Lung (tissue), 12 donors: ENCODE data around the gene TIMP3. TPM values are rescaled to one million over a fixed set of nuclear protein-coding genes. Genes with fewer than 3 reads are reported as not detected.

Source experiments
- ATAC-seq: fragments of 200-7000 bp; cut with Tn5 transposase; one replicate; pipeline ENCODE4 v1.9.1; 2020; ENCODE audit warnings: moderate number of reproducible peaks; ENCODE audit not compliant: insufficient read depth, low FRiP score
- DNase-seq, 3 donors: peaks; one replicate each; pipeline ENCODE4 v3.0.0-alpha.2; 2013 to 2017
- H3K27ac ChIP-seq, 2 donors: one replicate each; pipeline ENCODE4 v1.5.1; 2013; ENCODE audit warnings: mild to moderate bottlenecking in 2 of 2, moderate library complexity in 2 of 2, control low read depth in 1 of 2, inconsistent platforms in 1 of 2, low read depth in 1 of 2, low read length in 1 of 2
- H3K27me3 ChIP-seq, 3 donors: one replicate each; pipeline ENCODE4 v1.5.1; 2013; ENCODE audit warnings: low read length in 2 of 3; ENCODE audit not compliant: control insufficient read depth in 3 of 3, insufficient read depth in 3 of 3
- H3K36me3 ChIP-seq, 4 donors: one replicate each; pipeline ENCODE4 v1.5.1; 2013; ENCODE audit warnings: low read length in 4 of 4, mild to moderate bottlenecking in 1 of 4, moderate library complexity in 1 of 4; ENCODE audit not compliant: control insufficient read depth in 4 of 4, insufficient read depth in 4 of 4
- H3K4me1 ChIP-seq, 5 donors: one replicate each; pipeline ENCODE4 v1.5.1; 2013; ENCODE audit warnings: low read length in 5 of 5, mild to moderate bottlenecking in 2 of 5, moderate library complexity in 1 of 5; ENCODE audit not compliant: control insufficient read depth in 5 of 5, insufficient read depth in 5 of 5
- H3K4me3 ChIP-seq: one replicate; pipeline ENCODE4 v1.5.1; 2013; ENCODE audit warnings: mild to moderate bottlenecking, control low read depth, moderate library complexity
- H3K9ac ChIP-seq, 2 donors: one replicate each; pipeline ENCODE4 v1.5.1; 2013; ENCODE audit warnings: low read length in 2 of 2, control low read depth in 1 of 2; ENCODE audit not compliant: insufficient read depth in 1 of 2
- H3K9me3 ChIP-seq, 4 donors: one replicate each; pipeline ENCODE4 v1.5.1; 2013; ENCODE audit warnings: low read length in 3 of 4, mild to moderate bottlenecking in 1 of 4, moderate library complexity in 1 of 4; ENCODE audit not compliant: control insufficient read depth in 4 of 4, insufficient read depth in 3 of 4
- CTCF ChIP-seq: IDR thresholded peaks from 2 replicates; pipeline ENCODE4 v1.5.1; 2012; ENCODE audit warnings: mild to moderate bottlenecking; ENCODE audit errors: control extremely low read depth, extremely low read depth
- WGBS, 2 donors: extraction: QIAGEN DNeasy Blood & Tissue Kit; methylation state at CpG; one replicate each; pipeline ENCODE4 v1.1.7; 2013; 5-methylcytosine and 5-hydroxymethylcytosine counted together
- polyA plus RNA-seq, 2 donors: library from polyadenylated mRNA; stranded (reverse); fragments of 200-250 nt; gene quantifications; one replicate each; pipeline ENCODE4 v1.2.1, GENCODE V29; 2013
- total RNA-seq, 2 donors: library from RNA; depleted of rRNA in 1 of 2; stranded (reverse); fragments of >200 nt in 1 of 2; gene quantifications; one replicate each; pipeline ENCODE4 v1.2.1, GENCODE V29; 2014 to 2021
- donor health status: control.
- donor health status: control.
- donor health status: Bipolar disorder and iron deficiency.
- donor health status: healthy.
- donor health status: DM: yes; HTN: yes; CAD: no.

Gene TIMP3
- total and polyA plus RNA-seq, 4 donors: 129 to 547 (median 239) TPM

DNA sequence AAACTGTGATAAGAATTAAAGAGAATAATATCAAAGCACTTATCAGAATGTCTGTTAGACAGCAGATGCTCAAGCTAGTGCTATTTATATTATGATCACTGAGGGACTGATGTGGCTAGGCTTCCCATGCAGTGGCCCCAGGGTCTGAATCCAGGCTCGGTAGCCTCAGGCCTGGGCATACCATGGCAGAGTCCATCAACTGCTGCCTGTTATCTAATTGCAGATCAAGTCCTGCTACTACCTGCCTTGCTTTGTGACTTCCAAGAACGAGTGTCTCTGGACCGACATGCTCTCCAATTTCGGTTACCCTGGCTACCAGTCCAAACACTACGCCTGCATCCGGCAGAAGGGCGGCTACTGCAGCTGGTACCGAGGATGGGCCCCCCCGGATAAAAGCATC is 57.5 kb downstream of the TIMP3 start:
- 90% methylated on average over 9 of the region's 9 CpGs for WGBS, 2 donors
- H3K9me3 ChIP-seq: no peaks in the 10 kb centered on the region
- H3K27me3 ChIP-seq: no peaks in the 10 kb centered on the region
- peaks cover 28 to 50% (median 43%) of the 10 kb centered on the region in 4 donors for H3K36me3 ChIP-seq
- no peak overlapping the region for H3K4me3 ChIP-seq
- no peak overlapping the region for H3K9ac ChIP-seq
- H3K27ac ChIP-seq: no peak overlapping the region
- no peak for ATAC-seq
- no peak for TF ChIP-seq CTCF
- peaks cover 0 to 6% (median 0%) of the 10 kb centered on the region in 5 donors for H3K4me1 ChIP-seq
- DNase-seq: no peak

- ATAC-seq (no peak), DNase-seq (no peak)
- no peak for TF ChIP-seq CTCF
- Histone ChIP-seq H3K4me3 (no peak overlapping the region), H3K27ac (no peak overlapping the region), H3K36me3 (peaks cover 28 to 44% (median 38%) of the 10 kb centered on the region in 4 donors), H3K27me3 (no peaks in the 10 kb centered on the region), H3K4me1 (peaks cover 0 to 4% (median 0%) of the 10 kb centered on the region in 5 donors), H3K9ac (no peak overlapping the region), H3K9me3 (no peaks in the 10 kb centered on the region)
- 67 to 88% methylated on average over 1 of the region's 1 CpG for WGBS, 2 donors
Observed at GRCh38 chr22:32859743-32860142, 58.2 kb downstream of the TIMP3 start.

- Histone ChIP-seq H3K9me3 (no peaks in the 10 kb centered on the region), H3K9ac (no peak overlapping the region), H3K27me3 (no peaks in the 10 kb centered on the region), H3K4me1 (peaks cover 0 to 4% (median 0%) of the 10 kb centered on the region in 5 donors), H3K4me3 (no peak overlapping the region), H3K36me3 (peaks cover 23 to 41% (median 33%) of the 10 kb centered on the region in 4 donors), H3K27ac (no peak overlapping the region)
- 84 to 88% methylated on average over 5 of the region's 5 CpGs for WGBS, 2 donors
- no peak for TF ChIP-seq CTCF
- DNase-seq (no peak), ATAC-seq (no peak)
Observed at GRCh38 chr22:32861330-32861729, 59.8 kb downstream of the TIMP3 start.

- H3K4me1 ChIP-seq: peaks cover 0 to 4% (median 0%) of the 10 kb centered on the region in 5 donors
- no peaks in the 10 kb centered on the region for H3K27me3 ChIP-seq
- WGBS, 2 donors: 90 to 92% methylated on average over 4 of the region's 4 CpGs
- no peak for TF ChIP-seq CTCF
- H3K9me3 ChIP-seq: no peaks in the 10 kb centered on the region
- ATAC-seq: no peak
- no peak overlapping the region for H3K9ac ChIP-seq
- peaks cover 23 to 36% (median 30%) of the 10 kb centered on the region in 4 donors for H3K36me3 ChIP-seq
- no peak overlapping the region for H3K4me3 ChIP-seq
- no peak for DNase-seq
- H3K27ac ChIP-seq: no peak overlapping the region
Observed at GRCh38 chr22:32862083-32862482, 60.6 kb downstream of the TIMP3 start.
